Measurements from ENCODE around the gene HOXB13. TPM values are rescaled to one million over a fixed set of nuclear protein-coding genes. Genes with fewer than 3 reads are reported as not detected.

HOXB13 gene
- total and polyA plus RNA-seq, 2 of the 13 experiments (the other 11 are each of a cell fraction or from before 2014, with no cell fraction given) = not detected

- TF ChIP-seq ZNF549 (CRISPR knock-in tag; IDR thresholded peaks at IDR 0.05) (no peak), GATAD1 (CRISPR knock-in tag; IDR thresholded peaks at IDR 0.05) (no peak), HOXA7 (CRISPR knock-in tag; IDR thresholded peaks at IDR 0.05) (no peak), RBM22 (optimal IDR thresholded peaks at IDR 0.05; ENCODE audit: low read length) (no peak)
Measured at GRCh38 chr17:48759288-48759687, 30.7 kb upstream of the HOXB13 start (continued).

DNA sequence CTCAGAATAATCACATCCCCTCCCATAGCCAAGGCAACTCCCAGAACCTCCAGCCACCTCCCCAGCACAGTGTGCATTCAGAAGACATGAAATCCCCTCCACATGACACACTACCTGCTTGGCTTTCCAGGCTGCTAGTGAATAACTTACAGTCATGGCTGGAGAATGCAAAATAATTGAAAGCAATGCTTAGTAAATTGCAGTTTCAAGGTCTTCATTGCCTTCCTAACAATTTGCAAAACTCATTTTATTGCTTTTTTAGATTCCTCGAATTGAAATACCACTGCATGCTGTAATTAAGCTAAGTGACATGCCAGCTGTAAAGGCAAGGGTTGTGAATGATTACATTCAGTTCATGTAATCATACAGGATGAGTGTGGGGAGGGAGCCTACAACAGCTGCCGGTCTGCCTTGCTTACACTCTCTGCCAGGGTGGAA, 29.0 kb upstream of the HOXB13 start:
- H3K79me2 ChIP-seq (ENCODE audit: insufficient read depth, low read length) = no peaks in the 10 kb centered on the region
- TF ChIP-seq ESRRA (CRISPR knock-in tag; IDR thresholded peaks at IDR 0.05; ENCODE audit: low read depth) (no peak), CEBPZ (IDR thresholded peaks at IDR 0.05; ENCODE audit: low read length) (no peak), ZNF3 (CRISPR knock-in tag; IDR thresholded peaks at IDR 0.05) (no peak), CHD4 (IDR thresholded peaks at IDR 0.05; ENCODE audit: borderline replicate concordance, low read length) (no peak), ZNF644 (CRISPR knock-in tag; IDR thresholded peaks at IDR 0.05; ENCODE audit: low read depth) (no peak), MYC (CRISPR knock-in tag; IDR thresholded peaks at IDR 0.05; ENCODE audit: borderline replicate concordance) (no peak), ZNF747 (CRISPR knock-in tag; IDR thresholded peaks at IDR 0.05; ENCODE audit: borderline replicate concordance) (no peak)
- no peaks in the 10 kb centered on the region for H3K9me3 ChIP-seq (ENCODE audit: low read length)
- CTCF ChIA-PET (ENCODE audit: low intra/inter-chr PET ratio, low total read pairs) = no interaction called here
- 0% methylated on average over 2 of the region's 2 CpGs for WGBS (ENCODE audit: low lambda C conversion rate)
- no peak overlapping the region for H2AFZ ChIP-seq (ENCODE audit: low read length)
- POLR2A ChIA-PET = no interaction called here
- ATAC-seq = no peak
- H3K9ac ChIP-seq (ENCODE audit: insufficient read depth, low read depth, low read length) = no peak overlapping the region
- no peaks in the 10 kb centered on the region for H4K20me1 ChIP-seq (ENCODE audit: insufficient read depth, low read length)
- peaks cover 24 to 68% of the 10 kb centered on the region in 2 experiments for H3K27me3 ChIP-seq (ENCODE audit: control insufficient read depth in 1 of 2, insufficient read depth in 2 of 2, low read length in 2 of 2)
- H3K4me3 ChIP-seq (replicated peaks in 1 of 3; ENCODE audit: insufficient read depth in 1 of 3, low read depth in 2 of 3, low read length in 3 of 3) = no peak overlapping the region
- in situ Hi-C loops (cut with HindIII; ENCODE audit: extremely low pct_ligation_motif_present, low pct_unique_long_range_greater_than_20kb) = no loop called here
- intact Hi-C loops (cut with micrococcal nuclease; ENCODE audit: unreplicated experiment) = no loop called here
- no TSS peak for BruUV-seq (replicated peaks)
- DNase-seq (ENCODE audit: low spot score) = no peak
- no peak for FAIRE-seq
- H3K36me3 ChIP-seq (replicated peaks in 1 of 2; ENCODE audit: control insufficient read depth in 1 of 2, insufficient read depth in 2 of 2, low read length in 2 of 2) = no peaks in the 10 kb centered on the region
- H3K4me1 ChIP-seq (ENCODE audit: insufficient read depth, low read length) = no peaks in the 10 kb centered on the region
- H3K4me2 ChIP-seq (ENCODE audit: low read depth, low read length) = no peak overlapping the region
- H3K27ac ChIP-seq (ENCODE audit: extremely low read length, insufficient read depth, low read length) = no peak overlapping the region

Measured in HepG2 (cell line).